ENCODE results near the gene MYOM1.

DNA sequence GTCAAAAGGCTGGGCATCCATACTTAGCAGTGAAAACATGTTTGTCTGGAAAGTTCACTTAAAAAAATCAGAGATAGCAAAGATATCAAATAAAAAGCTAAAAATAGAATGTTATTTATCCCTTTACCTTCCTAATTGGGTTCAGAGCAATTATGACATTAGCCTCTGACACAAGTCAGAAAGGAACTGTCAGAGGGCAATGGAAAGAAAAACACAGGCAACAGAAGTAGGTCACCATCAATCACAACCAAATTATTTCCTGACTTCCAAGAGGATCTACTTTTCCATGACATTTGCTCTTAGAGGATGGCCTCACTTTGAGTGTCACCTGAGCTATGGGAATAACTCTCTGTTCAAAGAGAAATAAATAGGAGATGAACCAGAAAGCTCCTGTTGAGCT is 27.5 kb downstream of the MYOM1 start:
- TF ChIP-seq, protein P1, sequence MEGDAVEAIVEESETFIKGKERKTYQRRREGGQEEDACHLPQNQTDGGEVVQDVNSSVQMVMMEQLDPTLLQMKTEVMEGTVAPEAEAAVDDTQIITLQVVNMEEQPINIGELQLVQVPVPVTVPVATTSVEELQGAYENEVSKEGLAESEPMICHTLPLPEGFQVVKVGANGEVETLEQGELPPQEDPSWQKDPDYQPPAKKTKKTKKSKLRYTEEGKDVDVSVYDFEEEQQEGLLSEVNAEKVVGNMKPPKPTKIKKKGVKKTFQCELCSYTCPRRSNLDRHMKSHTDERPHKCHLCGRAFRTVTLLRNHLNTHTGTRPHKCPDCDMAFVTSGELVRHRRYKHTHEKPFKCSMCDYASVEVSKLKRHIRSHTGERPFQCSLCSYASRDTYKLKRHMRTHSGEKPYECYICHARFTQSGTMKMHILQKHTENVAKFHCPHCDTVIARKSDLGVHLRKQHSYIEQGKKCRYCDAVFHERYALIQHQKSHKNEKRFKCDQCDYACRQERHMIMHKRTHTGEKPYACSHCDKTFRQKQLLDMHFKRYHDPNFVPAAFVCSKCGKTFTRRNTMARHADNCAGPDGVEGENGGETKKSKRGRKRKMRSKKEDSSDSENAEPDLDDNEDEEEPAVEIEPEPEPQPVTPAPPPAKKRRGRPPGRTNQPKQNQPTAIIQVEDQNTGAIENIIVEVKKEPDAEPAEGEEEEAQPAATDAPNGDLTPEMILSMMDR (IDR thresholded peaks at IDR 0.05) = no peak
- TF ChIP-seq POLR2A (IDR thresholded peaks at IDR 0.05) = no peak

All from thyroid gland (tissue), 4 donors.